Lung (tissue), 12 donors: ENCODE results near the gene ZNF362. TPM values are rescaled to one million over a fixed set of nuclear protein-coding genes. Genes with fewer than 3 reads are reported as not detected.

Experiments
- ATAC-seq: fragments of 200-7000 bp; cut with Tn5 transposase; one replicate; pipeline ENCODE4 v1.9.1; 2020; ENCODE audit warnings: moderate number of reproducible peaks; ENCODE audit not compliant: insufficient read depth, low FRiP score
- DNase-seq, 3 donors: peaks; one replicate each; pipeline ENCODE4 v3.0.0-alpha.2; 2013 to 2017
- H3K27ac ChIP-seq, 2 donors: one replicate each; pipeline ENCODE4 v1.5.1; 2013; ENCODE audit warnings: mild to moderate bottlenecking in 2 of 2, moderate library complexity in 2 of 2, control low read depth in 1 of 2, inconsistent platforms in 1 of 2, low read depth in 1 of 2, low read length in 1 of 2
- H3K27me3 ChIP-seq, 3 donors: one replicate each; pipeline ENCODE4 v1.5.1; 2013; ENCODE audit warnings: low read length in 2 of 3; ENCODE audit not compliant: control insufficient read depth in 3 of 3, insufficient read depth in 3 of 3
- H3K36me3 ChIP-seq, 4 donors: one replicate each; pipeline ENCODE4 v1.5.1; 2013; ENCODE audit warnings: low read length in 4 of 4, mild to moderate bottlenecking in 1 of 4, moderate library complexity in 1 of 4; ENCODE audit not compliant: control insufficient read depth in 4 of 4, insufficient read depth in 4 of 4
- H3K4me1 ChIP-seq, 5 donors: one replicate each; pipeline ENCODE4 v1.5.1; 2013; ENCODE audit warnings: low read length in 5 of 5, mild to moderate bottlenecking in 2 of 5, moderate library complexity in 1 of 5; ENCODE audit not compliant: control insufficient read depth in 5 of 5, insufficient read depth in 5 of 5
- H3K4me3 ChIP-seq: one replicate; pipeline ENCODE4 v1.5.1; 2013; ENCODE audit warnings: mild to moderate bottlenecking, control low read depth, moderate library complexity
- H3K9ac ChIP-seq, 2 donors: one replicate each; pipeline ENCODE4 v1.5.1; 2013; ENCODE audit warnings: low read length in 2 of 2, control low read depth in 1 of 2; ENCODE audit not compliant: insufficient read depth in 1 of 2
- H3K9me3 ChIP-seq, 4 donors: one replicate each; pipeline ENCODE4 v1.5.1; 2013; ENCODE audit warnings: low read length in 3 of 4, mild to moderate bottlenecking in 1 of 4, moderate library complexity in 1 of 4; ENCODE audit not compliant: control insufficient read depth in 4 of 4, insufficient read depth in 3 of 4
- CTCF ChIP-seq: IDR thresholded peaks from 2 replicates; pipeline ENCODE4 v1.5.1; 2012; ENCODE audit warnings: mild to moderate bottlenecking; ENCODE audit errors: control extremely low read depth, extremely low read depth
- WGBS, 2 donors: extraction: QIAGEN DNeasy Blood & Tissue Kit; methylation state at CpG; one replicate each; pipeline ENCODE4 v1.1.7; 2013; 5-methylcytosine and 5-hydroxymethylcytosine counted together
- polyA plus RNA-seq, 2 donors: library from polyadenylated mRNA; stranded (reverse); fragments of 200-250 nt; gene quantifications; one replicate each; pipeline ENCODE4 v1.2.1, GENCODE V29; 2013
- total RNA-seq, 2 donors: library from RNA; depleted of rRNA in 1 of 2; stranded (reverse); fragments of >200 nt in 1 of 2; gene quantifications; one replicate each; pipeline ENCODE4 v1.2.1, GENCODE V29; 2014 to 2021
- donor health status: control.
- donor health status: control.
- donor health status: Bipolar disorder and iron deficiency.
- donor health status: healthy.
- donor health status: DM: yes; HTN: yes; CAD: no.

The ZNF362 gene
- total and polyA plus RNA-seq, 4 donors = 10.2 to 35.0 (median 16.5) TPM

- Histone ChIP-seq H3K27ac (peak overlapping the region in 1 of 2 donors; percentile 62), H3K4me3 (no peak overlapping the region), H3K9me3 (no peaks in the 10 kb centered on the region), H3K9ac (no peak overlapping the region), H3K27me3 (no peaks in the 10 kb centered on the region), H3K36me3 (peaks cover 69 to 87% (median 76%) of the 10 kb centered on the region in 4 donors), H3K4me1 (peaks cover 0 to 20% (median 0%) of the 10 kb centered on the region in 5 donors)
- peak; percentile 50 for ATAC-seq
- 48 to 52% methylated on average over 9 of the region's 9 CpGs for WGBS, 2 donors
- no peak for TF ChIP-seq CTCF
- peak in 1 of 3 donors; percentile 74 for DNase-seq
These were observed 71.5 kb downstream of the ZNF362 start for GRCh38 chr1:33327587-33328325.

GRCh38 chr1:33328817-33329216 is 72.5 kb downstream of the ZNF362 start:
- DNase-seq = no peak
- H3K9me3 ChIP-seq = no peaks in the 10 kb centered on the region
- no peak overlapping the region for H3K27ac ChIP-seq
- TF ChIP-seq CTCF = no peak
- ATAC-seq = no peak
- H3K9ac ChIP-seq = no peak overlapping the region
- no peaks in the 10 kb centered on the region for H3K27me3 ChIP-seq
- peaks cover 60 to 83% (median 74%) of the 10 kb centered on the region in 4 donors for H3K36me3 ChIP-seq
- H3K4me3 ChIP-seq = no peak overlapping the region
- H3K4me1 ChIP-seq = peaks cover 0 to 25% (median 0%) of the 10 kb centered on the region in 5 donors
- 93 to 95% methylated on average over 12 of the region's 12 CpGs for WGBS, 2 donors

GRCh38 chr1:33329600-33330305 is 73.5 kb downstream of the ZNF362 start:
- no peak for DNase-seq
- H3K27me3 ChIP-seq = no peaks in the 10 kb centered on the region
- TF ChIP-seq CTCF = no peak
- H3K27ac ChIP-seq = peak overlapping the region in 1 of 2 donors; percentile 47
- H3K4me1 ChIP-seq = peaks cover under 1 to 30% (median 3%) of the 10 kb centered on the region in 5 donors
- H3K36me3 ChIP-seq = peaks cover 52 to 73% (median 68%) of the 10 kb centered on the region in 4 donors
- no peak overlapping the region for H3K4me3 ChIP-seq
- no peak for ATAC-seq
- no peaks in the 10 kb centered on the region for H3K9me3 ChIP-seq
- no peak overlapping the region for H3K9ac ChIP-seq
- 95 to 98% methylated on average over 18 to 19 of the region's 19 CpGs for WGBS, 2 donors
